Measurements from ENCODE around the gene ABT1.

The ABT1 gene

GRCh38 chr6:26578279-26578678 is 18.5 kb upstream of the ABT1 start:
- no peak for TF ChIP-seq CTCF (IDR thresholded peaks at IDR 0.05)
- no peaks in the 10 kb centered on the region for H3K4me1 ChIP-seq
- H3K27me3 ChIP-seq (ENCODE audit: control insufficient read depth, insufficient read depth, low read length): no peaks in the 10 kb centered on the region
- no peak overlapping the region for H3K4me2 ChIP-seq (ENCODE audit: low read length)
- H3K9ac ChIP-seq: no peak overlapping the region
- no peak overlapping the region for H3K27ac ChIP-seq
- H3K36me3 ChIP-seq (ENCODE audit: control insufficient read depth, insufficient read depth, low read length): no peaks in the 10 kb centered on the region
- H3K9me3 ChIP-seq (ENCODE audit: control insufficient read depth, low read length): no peaks in the 10 kb centered on the region
- H3K4me3 ChIP-seq (ENCODE audit: low read depth, low read length): no peak overlapping the region
- no peak overlapping the region for H2AFZ ChIP-seq
- no peaks in the 10 kb centered on the region for H3K79me2 ChIP-seq

GRCh38 chr6:26578741-26579140 is 18.0 kb upstream of the ABT1 start:
- Histone ChIP-seq H3K4me1 (no peaks in the 10 kb centered on the region), H3K27ac (no peak overlapping the region), H2AFZ (no peak overlapping the region), H3K9me3 (ENCODE audit: control insufficient read depth, low read length) (no peaks in the 10 kb centered on the region), H3K36me3 (ENCODE audit: control insufficient read depth, insufficient read depth, low read length) (no peaks in the 10 kb centered on the region), H3K79me2 (no peaks in the 10 kb centered on the region), H3K9ac (no peak overlapping the region), H3K4me3 (ENCODE audit: low read depth, low read length) (no peak overlapping the region), H3K4me2 (ENCODE audit: low read length) (no peak overlapping the region), H3K27me3 (ENCODE audit: control insufficient read depth, insufficient read depth, low read length) (no peaks in the 10 kb centered on the region)
- no peak for TF ChIP-seq CTCF (IDR thresholded peaks at IDR 0.05)

- no peaks in the 10 kb centered on the region for H3K4me1 ChIP-seq
- no peaks in the 10 kb centered on the region for H3K27me3 ChIP-seq (ENCODE audit: control insufficient read depth, insufficient read depth, low read length)
- TF ChIP-seq CTCF (IDR thresholded peaks at IDR 0.05): no peak
- no peak overlapping the region for H2AFZ ChIP-seq
- no peak overlapping the region for H3K4me2 ChIP-seq (ENCODE audit: low read length)
- no peak overlapping the region for H3K27ac ChIP-seq
- no peaks in the 10 kb centered on the region for H3K79me2 ChIP-seq
- H3K9ac ChIP-seq: no peak overlapping the region
- no peaks in the 10 kb centered on the region for H3K9me3 ChIP-seq (ENCODE audit: control insufficient read depth, low read length)
- no peak overlapping the region for H3K4me3 ChIP-seq (ENCODE audit: low read depth, low read length)
- H3K36me3 ChIP-seq (ENCODE audit: control insufficient read depth, insufficient read depth, low read length): no peaks in the 10 kb centered on the region
Measured at GRCh38 chr6:26581164-26581915, 15.4 kb upstream of the ABT1 start.

GRCh38 chr6:26588965-26589364 is 7.8 kb upstream of the ABT1 start:
- H3K4me2 ChIP-seq (ENCODE audit: low read length): no peak overlapping the region
- no peaks in the 10 kb centered on the region for H3K79me2 ChIP-seq
- H3K27me3 ChIP-seq (ENCODE audit: control insufficient read depth, insufficient read depth, low read length): no peaks in the 10 kb centered on the region
- H3K36me3 ChIP-seq (ENCODE audit: control insufficient read depth, insufficient read depth, low read length): no peaks in the 10 kb centered on the region
- TF ChIP-seq CTCF (IDR thresholded peaks at IDR 0.05): no peak
- no peaks in the 10 kb centered on the region for H3K4me1 ChIP-seq
- H3K9me3 ChIP-seq (ENCODE audit: control insufficient read depth, low read length): no peaks in the 10 kb centered on the region
- no peak overlapping the region for H3K9ac ChIP-seq
- no peak overlapping the region for H2AFZ ChIP-seq
- H3K4me3 ChIP-seq (ENCODE audit: low read depth, low read length): no peak overlapping the region
- H3K27ac ChIP-seq: no peak overlapping the region

- no peaks in the 10 kb centered on the region for H3K36me3 ChIP-seq (ENCODE audit: control insufficient read depth, insufficient read depth, low read length)
- H3K79me2 ChIP-seq: no peaks in the 10 kb centered on the region
- no peak overlapping the region for H3K4me3 ChIP-seq (ENCODE audit: low read depth, low read length)
- H3K4me2 ChIP-seq (ENCODE audit: low read length): no peak overlapping the region
- no peak overlapping the region for H3K27ac ChIP-seq
- H3K4me1 ChIP-seq: no peaks in the 10 kb centered on the region
- no peak for TF ChIP-seq CTCF (IDR thresholded peaks at IDR 0.05)
- no peak overlapping the region for H3K9ac ChIP-seq
- no peaks in the 10 kb centered on the region for H3K9me3 ChIP-seq (ENCODE audit: control insufficient read depth, low read length)
- no peak overlapping the region for H2AFZ ChIP-seq
- no peaks in the 10 kb centered on the region for H3K27me3 ChIP-seq (ENCODE audit: control insufficient read depth, insufficient read depth, low read length)
Measured at GRCh38 chr6:26592649-26593048, 4.1 kb upstream of the ABT1 start.
